Superior temporal gyrus (tissue), 1 donor: Measurements from ENCODE around the gene CSNK2B.

Source experiments
- DNase-seq: peaks from one replicate; pipeline ENCODE4 v3.0.0-alpha.2; 2016; ENCODE audit errors: extremely low spot score

The CSNK2B gene

DNA sequence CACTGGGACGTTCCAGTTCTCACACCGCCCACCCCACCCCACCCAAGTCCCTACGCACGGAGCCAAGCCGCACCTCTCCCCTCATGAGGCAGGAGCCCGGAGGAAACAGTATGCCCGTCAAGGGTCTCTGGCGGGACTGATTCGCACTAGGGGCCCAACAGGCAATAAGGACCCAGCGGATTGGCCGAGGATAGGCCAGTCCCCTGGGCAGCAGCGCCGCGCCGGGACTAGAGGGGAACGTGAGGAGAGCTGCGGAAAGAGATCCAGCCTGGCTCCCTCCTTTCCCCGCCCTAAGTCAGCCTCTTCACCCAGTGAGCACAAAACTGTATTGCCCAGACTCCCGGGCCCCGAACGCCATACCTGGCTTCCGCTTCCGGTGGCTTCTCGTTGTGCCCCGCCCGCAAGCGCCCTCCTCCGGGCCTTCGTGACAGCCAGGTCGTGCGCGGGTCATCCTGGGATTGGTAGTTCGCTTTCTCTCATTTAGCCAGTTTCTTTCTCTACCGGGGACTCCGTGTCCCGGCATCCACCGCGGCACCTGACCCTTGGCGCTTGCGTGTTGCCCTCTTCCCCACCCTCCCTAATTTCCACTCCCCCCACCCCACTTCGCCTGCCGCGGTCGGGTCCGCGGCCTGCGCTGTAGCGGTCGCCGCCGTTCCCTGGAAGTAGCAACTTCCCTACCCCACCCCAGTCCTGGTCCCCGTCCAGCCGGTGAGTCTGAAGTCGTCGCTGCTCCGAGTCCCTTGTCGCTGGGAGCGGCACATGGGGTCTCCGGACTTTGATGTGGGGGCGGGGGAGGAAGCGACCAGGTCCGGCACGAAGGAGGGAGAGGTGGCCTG is at the start of gene CSNK2B:
Gene CSNK2B (plus strand): TSS at position 580 of the 836 bp plus-strand sequence. CDS start 752 bp downstream, outside the sequence.
- DNase-seq, result peak; percentile 99

DNA sequence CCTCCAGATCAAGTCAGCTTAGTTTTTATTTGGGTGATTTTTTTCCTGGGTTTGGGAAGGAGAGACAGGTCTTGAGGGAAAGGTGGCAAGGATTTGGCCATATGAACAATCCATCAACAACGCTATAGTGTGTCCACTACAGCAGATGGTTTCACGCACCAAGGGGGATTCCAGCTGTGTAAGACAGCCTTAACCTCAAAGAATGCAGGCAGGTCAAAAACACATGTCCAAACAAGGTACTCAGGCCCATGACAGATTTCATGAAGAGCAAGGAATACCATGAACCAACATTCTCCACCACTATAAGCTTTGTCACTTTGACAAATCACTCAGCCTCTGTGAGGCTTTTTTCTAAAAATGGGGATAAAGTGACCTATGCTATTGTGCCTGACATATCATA is 48.9 kb upstream of the CSNK2B start:
- no peak for DNase-seq

DNA sequence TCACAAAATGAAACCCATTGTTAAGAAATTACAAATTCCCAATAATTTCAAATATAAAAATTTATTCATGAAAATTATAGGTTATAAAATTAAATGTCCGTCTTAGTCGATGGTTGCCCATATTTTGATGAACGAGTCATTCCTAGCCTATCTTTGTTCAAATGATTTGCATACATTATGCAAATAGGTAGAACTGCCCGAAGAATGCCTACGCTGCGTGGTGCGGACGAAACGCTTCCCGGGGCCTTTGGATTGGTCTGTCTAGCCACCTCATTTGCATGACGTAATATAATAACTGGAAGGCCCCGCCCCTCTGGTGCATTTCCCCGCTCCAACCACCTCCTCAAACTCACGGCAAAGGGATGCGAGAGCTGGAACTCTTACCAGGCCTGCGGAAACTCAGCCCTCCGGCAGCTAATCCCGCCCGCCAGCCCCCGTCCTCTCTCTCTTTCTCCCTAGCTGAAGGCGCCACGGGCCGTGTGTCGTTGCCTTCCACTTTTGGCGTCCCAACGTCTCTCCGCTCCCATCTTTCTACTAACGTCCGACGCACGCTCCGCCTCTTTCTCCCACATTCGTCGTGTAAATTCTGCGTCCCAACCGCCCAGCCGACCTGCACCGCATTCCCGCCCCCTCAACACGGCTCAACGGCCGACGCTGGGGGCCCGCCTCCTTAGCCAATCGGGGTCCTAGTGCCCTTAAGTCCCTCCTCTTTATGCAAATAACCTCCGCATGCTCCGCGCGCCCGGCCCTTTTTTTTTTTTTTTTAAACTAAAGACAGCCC is 45.9 kb upstream of the CSNK2B start:
- DNase-seq, result peak; percentile 98

DNA sequence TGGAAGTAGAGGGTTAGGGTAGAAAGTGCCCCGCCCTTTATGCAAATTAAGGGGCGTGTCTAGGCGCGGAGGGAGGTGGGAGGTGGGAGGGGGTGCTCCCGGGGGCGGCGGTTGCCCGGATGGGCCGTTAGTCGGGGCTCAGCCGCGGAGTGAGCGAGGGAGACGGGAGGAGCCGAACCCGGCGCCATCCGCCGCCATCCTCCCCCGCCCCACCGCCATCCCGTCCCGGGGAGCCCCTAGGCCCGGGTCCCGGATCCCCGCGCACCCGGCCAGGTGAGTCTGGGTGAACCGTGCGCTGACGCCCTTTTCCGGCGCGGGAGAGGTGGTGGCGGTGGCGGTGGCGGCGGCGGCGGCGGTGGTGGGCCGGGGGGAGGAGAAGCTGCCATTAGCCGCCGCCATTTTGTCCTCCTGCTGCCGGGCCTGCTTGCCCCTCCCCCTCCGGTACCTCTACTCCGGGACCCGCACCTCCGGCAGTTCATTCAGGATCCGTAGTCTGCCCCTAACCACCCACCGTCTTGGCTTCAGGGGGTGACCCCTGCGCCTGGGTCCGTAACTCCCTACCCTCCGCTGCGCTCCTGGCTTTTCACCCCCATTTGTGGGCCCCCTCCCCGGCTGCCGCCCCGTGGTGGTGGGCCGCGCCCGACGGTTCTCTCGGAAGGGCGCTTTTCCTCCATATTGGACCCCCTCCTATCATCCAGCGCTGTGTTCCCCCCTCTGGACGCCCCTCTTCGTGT is 45.1 kb upstream of the CSNK2B start, which contains the start of gene PRRC2A:
Gene PRRC2A (plus strand): TSS at position 130 of the 734 bp plus-strand sequence. CDS start 2,075 bp downstream, outside the sequence.
- peak; percentile 63 for DNase-seq

DNA sequence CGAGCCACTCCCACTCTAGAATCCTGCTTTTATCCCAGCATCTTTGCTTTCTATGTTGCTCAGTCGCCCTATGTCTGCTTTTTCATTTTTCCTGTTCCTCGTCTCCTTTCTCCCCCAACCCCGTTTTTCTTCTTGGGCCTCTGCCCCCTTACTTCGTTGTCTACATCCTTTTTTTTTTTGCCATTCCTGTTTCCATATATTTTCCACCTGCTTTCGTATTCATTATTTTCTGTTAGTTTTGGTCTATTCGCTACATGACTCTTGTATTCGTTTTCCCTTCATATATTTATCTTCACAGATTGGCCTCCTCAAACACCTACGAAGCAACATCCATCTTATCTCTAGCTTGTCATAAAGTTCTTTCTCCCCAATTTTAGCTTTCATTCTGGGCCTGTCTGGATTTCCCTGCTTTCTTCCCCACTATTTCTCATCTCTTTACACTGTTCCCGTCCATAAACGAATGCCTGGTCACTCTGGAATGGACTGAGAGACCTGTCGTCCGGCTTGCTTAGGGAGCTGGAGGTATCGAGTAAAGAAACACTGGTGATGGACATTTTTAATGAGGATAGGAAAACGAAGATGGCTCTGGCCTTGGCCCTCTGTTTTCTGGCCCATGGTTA is 44.5 kb upstream of the CSNK2B start:
- peak; percentile 42 for DNase-seq

DNA sequence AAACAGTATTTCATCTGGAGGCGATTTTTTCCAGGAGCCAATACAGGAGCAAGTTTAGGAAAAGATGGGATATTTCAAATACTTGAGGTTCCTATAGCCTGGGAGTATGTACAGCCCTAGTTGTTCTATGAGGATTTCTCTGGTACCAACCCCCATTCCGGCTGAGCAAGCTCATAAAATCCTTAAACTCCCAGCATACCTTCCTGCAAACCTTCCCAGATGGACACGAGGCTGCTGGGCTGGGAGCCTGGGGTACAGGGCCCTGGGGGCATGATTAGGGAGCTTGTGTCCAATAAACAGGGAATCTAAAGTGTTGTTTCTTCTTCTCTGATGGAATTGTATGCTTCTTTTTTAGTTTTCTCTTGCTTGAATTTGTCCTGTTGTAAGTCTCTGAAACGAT is 43.9 kb upstream of the CSNK2B start:
- DNase-seq, result no peak

DNA sequence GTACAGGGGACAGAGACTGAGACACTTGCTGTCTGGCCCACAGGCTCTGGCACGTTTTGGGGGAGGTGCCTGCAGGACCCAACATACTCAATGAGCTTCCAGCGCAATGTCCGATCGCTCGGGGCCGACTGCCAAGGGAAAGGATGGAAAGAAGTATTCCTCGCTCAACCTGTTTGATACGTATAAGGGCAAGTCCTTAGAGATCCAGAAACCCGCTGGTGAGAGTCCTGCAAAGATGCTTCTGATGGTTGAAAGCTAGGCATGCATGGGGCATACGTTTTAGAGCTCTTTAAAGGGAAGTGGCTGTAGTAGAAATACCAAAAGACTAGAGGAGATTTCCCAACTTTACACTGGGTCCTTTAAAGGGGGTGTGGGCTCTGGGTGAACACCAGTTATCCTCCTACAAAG is 43.2 kb upstream of the CSNK2B start:
- DNase-seq, result no peak

DNA sequence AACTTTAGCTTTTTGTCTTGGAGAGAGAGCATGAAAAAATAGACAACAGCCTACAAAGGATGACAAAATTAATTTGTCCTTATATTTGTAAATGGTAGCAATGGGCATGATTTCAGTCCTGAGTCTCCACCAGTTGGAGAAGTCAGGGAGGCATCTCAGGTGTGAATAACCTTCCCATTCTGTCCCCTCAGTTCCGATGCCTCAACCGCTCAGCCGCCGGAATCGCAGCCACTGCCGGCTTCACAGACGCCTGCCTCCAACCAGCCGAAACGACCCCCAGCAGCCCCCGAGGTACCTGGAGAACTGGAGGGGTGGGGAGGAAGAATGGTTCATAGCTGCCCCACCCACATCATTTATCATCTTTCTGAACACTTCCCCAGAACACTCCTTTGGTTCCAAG is 41.8 kb upstream of the CSNK2B start:
- DNase-seq, result no peak

DNA sequence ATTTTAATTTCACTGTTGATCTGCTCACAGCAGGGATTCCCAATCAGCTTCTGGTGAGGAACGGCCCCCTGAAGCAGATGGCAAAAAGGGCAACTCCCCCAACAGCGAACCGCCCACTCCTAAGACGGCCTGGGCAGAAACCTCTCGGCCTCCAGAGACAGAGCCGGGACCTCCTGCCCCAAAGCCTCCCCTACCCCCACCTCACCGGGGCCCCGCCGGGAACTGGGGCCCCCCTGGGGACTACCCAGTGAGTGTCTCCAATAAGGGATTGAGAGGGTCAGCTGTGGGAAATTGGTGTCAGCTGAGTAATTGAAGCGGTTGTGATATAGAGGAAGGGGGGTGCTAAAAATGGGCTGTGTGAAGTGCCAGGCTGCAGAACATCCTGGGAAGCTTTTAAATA is 38.9 kb upstream of the CSNK2B start:
- DNase-seq, result no peak

DNA sequence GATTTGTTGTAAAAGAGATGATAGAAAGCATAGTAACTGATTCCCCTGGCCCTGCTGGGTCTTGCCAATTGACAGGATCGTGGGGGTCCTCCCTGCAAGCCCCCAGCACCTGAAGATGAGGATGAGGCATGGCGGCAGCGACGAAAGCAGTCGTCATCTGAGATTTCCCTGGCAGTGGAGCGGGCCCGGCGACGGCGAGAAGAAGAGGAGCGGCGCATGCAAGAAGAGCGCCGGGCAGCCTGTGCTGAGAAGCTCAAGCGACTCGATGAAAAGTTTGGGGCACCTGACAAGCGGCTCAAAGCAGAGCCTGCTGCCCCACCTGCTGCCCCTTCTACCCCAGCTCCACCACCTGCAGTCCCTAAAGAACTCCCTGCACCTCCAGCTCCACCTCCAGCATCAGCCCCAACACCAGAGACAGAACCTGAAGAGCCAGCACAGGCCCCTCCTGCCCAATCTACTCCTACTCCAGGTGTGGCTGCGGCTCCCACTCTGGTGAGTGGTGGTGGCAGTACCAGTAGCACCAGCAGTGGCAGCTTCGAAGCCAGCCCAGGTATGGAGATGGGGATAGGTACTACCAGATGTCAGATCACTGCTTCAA is 38.1 kb upstream of the CSNK2B start:
- no peak for DNase-seq

DNA sequence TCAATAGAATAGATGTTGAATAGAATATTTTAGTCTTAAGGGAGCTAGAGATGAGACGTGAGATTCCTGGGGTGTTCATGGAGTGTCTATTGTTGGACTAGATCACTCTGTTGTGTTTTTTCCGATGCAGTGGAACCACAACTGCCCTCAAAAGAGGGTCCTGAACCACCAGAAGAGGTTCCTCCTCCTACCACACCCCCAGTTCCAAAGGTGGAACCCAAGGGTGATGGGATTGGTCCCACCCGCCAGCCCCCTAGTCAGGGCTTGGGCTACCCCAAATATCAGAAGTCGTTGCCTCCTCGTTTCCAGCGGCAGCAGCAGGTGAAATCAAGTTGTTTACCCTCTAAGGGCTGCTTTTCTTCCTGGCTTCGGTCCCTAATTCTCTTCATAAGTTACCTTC is 36.9 kb upstream of the CSNK2B start:
- DNase-seq, result no peak

DNA sequence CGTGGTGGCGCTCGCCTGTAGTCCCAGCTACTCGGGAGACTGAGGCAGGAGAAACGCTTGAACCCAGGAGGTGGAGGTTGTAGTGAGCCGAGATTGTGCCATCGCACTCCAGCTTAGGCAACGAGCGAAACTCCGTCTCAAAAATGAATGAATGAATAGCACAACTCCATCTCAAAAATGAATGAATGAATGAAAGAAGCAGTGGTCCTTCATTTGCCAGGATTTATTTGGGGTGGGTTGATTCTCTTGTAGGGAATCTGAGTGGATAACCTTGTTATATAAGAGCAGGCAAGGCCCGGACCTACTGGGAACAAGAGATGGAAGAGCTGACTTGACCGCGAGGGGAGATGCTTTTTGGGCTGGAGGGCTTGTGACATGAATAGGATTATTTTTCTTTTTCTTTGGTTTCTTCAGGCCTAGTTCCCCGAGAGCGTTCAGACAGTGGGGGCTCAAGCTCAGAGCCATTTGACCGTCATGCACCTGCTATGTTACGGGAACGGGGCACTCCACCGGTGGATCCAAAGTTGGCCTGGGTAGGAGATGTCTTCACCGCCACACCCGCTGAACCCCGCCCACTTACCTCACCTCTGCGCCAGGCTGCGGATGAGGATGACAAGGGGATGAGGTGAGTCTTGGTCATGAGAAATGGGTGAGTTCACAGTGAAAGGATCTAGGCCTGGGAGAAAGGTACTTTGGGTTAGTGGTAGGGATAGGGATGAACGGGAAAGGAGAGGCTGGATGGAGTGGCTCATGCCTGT is 35.5 kb upstream of the CSNK2B start:
- no peak for DNase-seq

DNA sequence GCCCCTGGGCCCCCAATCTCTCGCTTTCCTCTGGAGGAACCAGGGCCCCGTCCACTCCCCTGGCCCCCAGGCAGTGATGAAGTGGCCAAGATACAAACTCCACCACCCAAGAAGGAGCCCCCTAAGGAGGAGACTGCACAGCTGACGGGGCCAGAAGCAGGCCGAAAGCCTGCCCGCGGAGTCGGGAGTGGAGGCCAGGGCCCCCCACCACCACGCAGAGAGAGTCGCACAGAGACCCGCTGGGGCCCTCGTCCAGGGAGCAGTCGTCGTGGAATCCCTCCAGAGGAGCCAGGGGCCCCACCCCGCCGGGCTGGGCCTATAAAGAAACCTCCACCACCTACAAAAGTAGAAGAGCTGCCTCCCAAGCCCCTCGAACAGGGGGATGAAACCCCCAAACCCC is 34.7 kb upstream of the CSNK2B start:
- no peak for DNase-seq

DNA sequence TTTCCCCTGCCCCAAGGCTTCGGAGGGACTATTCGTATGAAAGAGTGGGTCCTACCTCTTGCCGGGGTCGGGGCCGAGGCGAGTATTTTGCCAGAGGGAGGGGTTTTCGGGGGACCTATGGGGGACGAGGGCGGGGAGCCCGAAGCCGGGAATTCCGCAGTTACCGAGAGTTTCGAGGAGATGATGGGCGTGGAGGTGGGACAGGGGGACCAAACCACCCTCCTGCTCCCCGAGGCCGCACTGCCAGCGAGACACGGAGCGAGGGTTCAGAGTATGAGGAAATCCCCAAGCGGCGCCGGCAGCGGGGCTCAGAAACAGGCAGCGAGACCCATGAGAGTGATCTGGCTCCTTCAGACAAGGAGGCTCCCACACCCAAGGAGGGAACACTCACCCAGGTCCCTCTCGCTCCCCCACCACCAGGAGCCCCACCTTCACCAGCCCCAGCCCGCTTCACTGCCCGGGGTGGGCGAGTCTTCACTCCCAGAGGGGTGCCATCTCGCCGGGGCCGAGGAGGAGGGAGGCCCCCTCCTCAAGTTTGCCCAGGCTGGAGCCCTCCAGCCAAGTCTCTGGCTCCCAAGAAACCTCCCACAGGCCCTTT is 34.1 kb upstream of the CSNK2B start:
- DNase-seq, result no peak

DNA sequence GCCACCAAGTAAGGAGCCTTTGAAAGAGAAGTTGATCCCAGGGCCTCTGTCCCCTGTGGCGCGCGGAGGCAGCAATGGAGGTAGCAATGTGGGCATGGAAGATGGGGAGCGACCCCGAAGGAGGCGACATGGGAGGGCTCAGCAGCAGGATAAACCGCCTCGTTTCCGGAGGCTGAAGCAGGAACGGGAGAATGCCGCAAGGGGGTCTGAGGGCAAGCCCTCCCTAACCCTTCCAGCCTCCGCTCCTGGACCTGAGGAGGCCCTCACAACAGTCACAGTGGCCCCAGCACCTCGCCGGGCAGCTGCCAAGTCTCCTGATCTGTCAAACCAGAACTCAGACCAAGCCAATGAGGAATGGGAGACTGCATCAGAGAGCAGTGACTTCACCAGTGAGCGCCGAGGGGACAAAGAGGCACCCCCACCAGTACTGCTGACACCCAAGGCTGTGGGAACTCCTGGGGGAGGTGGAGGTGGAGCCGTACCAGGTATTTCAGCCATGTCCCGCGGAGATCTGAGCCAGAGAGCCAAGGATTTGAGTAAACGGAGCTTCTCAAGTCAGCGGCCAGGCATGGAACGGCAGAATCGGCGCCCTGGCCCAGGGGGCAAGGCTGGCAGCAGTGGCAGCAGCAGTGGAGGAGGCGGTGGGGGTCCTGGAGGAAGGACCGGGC is 33.5 kb upstream of the CSNK2B start:
- no peak for DNase-seq

DNA sequence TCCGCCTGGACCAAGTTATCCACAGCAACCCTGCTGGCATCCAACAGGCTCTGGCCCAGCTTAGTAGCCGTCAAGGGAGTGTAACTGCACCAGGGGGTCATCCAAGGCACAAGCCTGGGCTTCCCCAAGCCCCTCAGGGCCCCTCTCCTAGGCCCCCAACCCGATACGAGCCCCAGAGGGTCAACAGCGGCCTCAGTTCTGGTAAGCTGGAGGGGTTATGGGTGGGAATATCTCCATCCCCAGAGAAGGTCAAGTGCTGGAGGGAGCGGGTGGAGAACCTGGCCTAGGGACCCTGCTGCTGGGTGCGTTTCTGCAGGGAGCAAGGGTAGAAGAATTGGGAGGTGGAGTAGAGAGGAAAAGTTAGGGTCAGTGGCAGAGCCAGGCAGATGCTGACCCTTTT is 32.4 kb upstream of the CSNK2B start:
- no peak for DNase-seq

DNA sequence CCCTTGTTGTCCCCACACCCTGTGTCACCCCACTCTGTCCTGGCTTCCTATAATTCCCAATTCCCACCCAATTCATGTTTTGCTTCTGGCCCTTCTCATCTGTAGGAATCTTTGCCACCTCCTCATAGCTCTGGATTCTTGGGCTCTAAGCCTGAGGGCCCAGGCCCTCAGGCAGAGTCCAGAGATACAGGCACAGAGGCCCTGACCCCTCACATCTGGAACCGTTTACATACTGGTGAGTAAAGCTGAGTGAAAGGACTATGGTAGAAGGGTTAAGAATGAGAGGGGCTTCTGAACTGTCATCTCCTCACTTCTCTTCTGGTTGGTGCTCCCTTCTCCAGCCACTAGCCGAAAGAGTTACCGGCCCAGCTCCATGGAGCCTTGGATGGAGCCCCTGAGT is 31.7 kb upstream of the CSNK2B start:
- no peak for DNase-seq

DNA sequence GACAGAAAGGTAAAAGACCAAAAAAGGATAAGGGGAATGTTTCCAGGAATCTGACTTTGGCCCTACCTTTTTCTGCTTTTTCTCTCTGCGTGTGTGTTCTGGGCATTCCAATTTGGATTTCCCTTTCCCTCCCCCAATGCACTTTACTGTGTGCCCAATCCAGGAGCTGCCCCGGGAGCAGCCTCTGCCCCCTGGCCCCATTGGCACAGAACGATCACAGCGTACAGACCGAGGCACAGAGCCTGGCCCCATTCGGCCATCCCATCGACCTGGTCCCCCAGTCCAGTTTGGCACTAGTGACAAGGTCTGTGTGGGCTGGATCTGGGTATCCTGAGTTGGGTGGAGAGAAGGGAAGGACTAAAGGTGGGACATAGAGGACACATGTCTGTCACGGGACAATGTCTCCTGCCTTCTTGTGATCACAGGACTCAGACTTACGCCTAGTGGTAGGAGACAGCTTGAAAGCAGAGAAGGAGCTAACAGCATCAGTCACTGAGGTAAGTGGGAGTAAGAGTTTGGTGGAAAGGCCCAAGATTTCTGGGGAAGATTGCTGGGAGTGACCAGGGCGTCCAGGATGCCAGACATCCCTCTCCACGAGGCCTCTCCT is 30.8 kb upstream of the CSNK2B start:
- DNase-seq, result no peak
